H1 (cell line): ENCODE results near the gene GNAS. TPM values are rescaled to one million over a fixed set of nuclear protein-coding genes. Genes with fewer than 3 reads are reported as not detected.

Experiments used
- CTCF ChIA-PET: fragments of 300-600 bp; sonication (Branson Sonifier 250); formaldehyde crosslinking; loops from one replicate; lab custom pipeline; 2021; ENCODE audit not compliant: partially characterized antibody; lab: Charles Lee
- POLR2A ChIA-PET: fragments of 300-600 bp; sonication (Branson Sonifier 250); formaldehyde crosslinking; loops from one replicate; lab custom pipeline; 2021; ENCODE audit warnings: inconsistent platforms; ENCODE audit not compliant: partially characterized antibody; lab: Charles Lee
- DNase-seq, 2 experiments: peaks; one replicate each; pipeline versions ENCODE4 v3.0.0 to v3.0.0-alpha.2; 2010 to 2022; ENCODE audit warnings: low spot score in 2 of 2, low read depth in 1 of 2, mixed read lengths in 1 of 2
- FAIRE-seq: peaks from 2 replicates; lab custom pipeline; 2011; peaks lifted over from hg19 to GRCh38; lab: Jason Lieb, UNC
- H2AFZ ChIP-seq: 2 replicates; pipeline ENCODE4 v1.8.1; 2012; ENCODE audit warnings: low read length, inconsistent platforms
- H2AK5ac ChIP-seq: 2 replicates; pipeline ENCODE4 v1.6.1; 2013; ENCODE audit warnings: low read depth, low read length
- H2BK120ac ChIP-seq: replicated peaks from 2 replicates; pipeline ENCODE3; 2013; ENCODE audit warnings: low read depth, low read length, inconsistent platforms
- H2BK12ac ChIP-seq: 2 replicates; pipeline ENCODE4 v1.6.1; 2013; ENCODE audit warnings: low read depth, low read length
- H2BK15ac ChIP-seq: 2 replicates; pipeline ENCODE4 v1.6.1; 2013; ENCODE audit warnings: low read length
- H2BK20ac ChIP-seq: 2 replicates; pipeline ENCODE4 v1.6.1; 2013; ENCODE audit warnings: low read length
- H2BK5ac ChIP-seq: 2 replicates; pipeline ENCODE4 v1.6.1; 2013; ENCODE audit warnings: low read depth, low read length
- H3K14ac ChIP-seq: 2 replicates; pipeline ENCODE4 v1.6.1; 2013; ENCODE audit warnings: inconsistent platforms; ENCODE audit not compliant: insufficient read length
- H3K18ac ChIP-seq: 2 replicates; pipeline ENCODE4 v1.6.1; 2013; ENCODE audit warnings: low read length; ENCODE audit errors: extremely low read depth
- H3K23ac ChIP-seq: 2 replicates; pipeline ENCODE4 v1.6.1; 2013; ENCODE audit warnings: inconsistent platforms; ENCODE audit not compliant: insufficient read length
- H3K23me2 ChIP-seq: 2 replicates; pipeline ENCODE4 v1.6.1; 2013; ENCODE audit warnings: low read depth, low read length
- H3K27ac ChIP-seq: 2 replicates; pipeline ENCODE4 v1.6.1; 2011; ENCODE audit warnings: low read depth, low read length, inconsistent platforms
- H3K27me3 ChIP-seq, 4 experiments: replicated peaks in 1 of 4; 1 replicate in 1 of 4; 2 replicates in 3 of 4; pipeline versions ENCODE4 v1.6.1 to v1.8.1; 2011 to 2013; ENCODE audit warnings: low read length in 3 of 4, mild to moderate bottlenecking in 3 of 4, inconsistent platforms in 2 of 4, mixed read lengths in 2 of 4, moderate library complexity in 1 of 4; ENCODE audit not compliant: control insufficient read depth in 3 of 4, insufficient read depth in 3 of 4; ENCODE audit errors: extremely low read depth in 1 of 4
- H3K36me3 ChIP-seq, 4 experiments: 2 replicates each; pipeline versions ENCODE4 v1.6.1 to v1.8.1; 2011 to 2013; ENCODE audit warnings: mild to moderate bottlenecking in 4 of 4, low read length in 3 of 4, moderate library complexity in 2 of 4, control low read depth in 1 of 4, inconsistent platforms in 1 of 4; ENCODE audit not compliant: insufficient read depth in 4 of 4, control insufficient read depth in 2 of 4
- H3K4ac ChIP-seq: replicated peaks from 2 replicates; pipeline ENCODE3; 2013; ENCODE audit warnings: low read length, low read depth, mixed read lengths, inconsistent platforms; ENCODE audit not compliant: insufficient read length
- H3K4me1 ChIP-seq, 4 experiments: replicated peaks in 1 of 4; 1 replicate in 1 of 4; 2 replicates in 3 of 4; pipeline versions ENCODE4 v1.6.1 to v1.8.1; 2011 to 2013; ENCODE audit warnings: low read length in 3 of 4, inconsistent platforms in 2 of 4, mixed read lengths in 1 of 4; ENCODE audit not compliant: insufficient read depth in 4 of 4, control insufficient read depth in 3 of 4
- H3K4me2 ChIP-seq, 2 experiments: 2 replicates each; pipeline versions ENCODE4 v1.6.1 to v1.8.1; 2011 to 2013; ENCODE audit warnings: low read depth in 2 of 2, low read length in 2 of 2, control low read depth in 1 of 2, inconsistent platforms in 1 of 2, mild to moderate bottlenecking in 1 of 2; ENCODE audit not compliant: insufficient read depth in 1 of 2
- H3K4me3 ChIP-seq, 4 experiments: fragments of 200-600, 300-600 bp in 1 of 4; sonication (generic), shearing (Covaris generic), sonication (Bioruptor Twin) in 1 of 4; 2 replicates each; pipeline versions ENCODE4 v1.5.1 to v1.8.1; 2011 to 2016; ENCODE audit warnings: low read length in 4 of 4, low read depth in 3 of 4, control low read depth in 2 of 4, inconsistent platforms in 2 of 4, mild to moderate bottlenecking in 2 of 4, mixed read lengths in 1 of 4, moderate library complexity in 1 of 4; ENCODE audit not compliant: insufficient read depth in 2 of 4; ENCODE audit errors: extremely low read depth in 1 of 4
- H3K56ac ChIP-seq: replicated peaks from 2 replicates; pipeline ENCODE3; 2013; ENCODE audit warnings: low read depth, mild to moderate bottlenecking, mixed read lengths, low read length, inconsistent platforms; ENCODE audit not compliant: insufficient read length
- H3K79me1 ChIP-seq: 2 replicates; pipeline ENCODE4 v1.6.1; 2013; ENCODE audit warnings: low read depth, low read length, control low read depth
- H3K79me2 ChIP-seq, 2 experiments: 2 replicates each; pipeline versions ENCODE4 v1.6.1 to v1.8.1; 2012 to 2013; ENCODE audit warnings: low read length in 2 of 2, mild to moderate bottlenecking in 2 of 2, inconsistent platforms in 1 of 2; ENCODE audit not compliant: insufficient read depth in 2 of 2, control insufficient read depth in 1 of 2
- H3K9ac ChIP-seq, 4 experiments: replicated peaks in 1 of 4; 1 replicate in 1 of 4; 2 replicates in 3 of 4; pipeline versions ENCODE4 v1.6.1 to v1.8.1; 2011 to 2013; ENCODE audit warnings: low read depth in 3 of 4, low read length in 3 of 4, control low read depth in 2 of 4, mild to moderate bottlenecking in 2 of 4, moderate library complexity in 2 of 4, inconsistent platforms in 1 of 4; ENCODE audit errors: extremely low read depth in 1 of 4
- H3K9me3 ChIP-seq, 2 experiments: 2 replicates each; pipeline versions ENCODE4 v1.6.1 to v1.8.1; 2012 to 2013; ENCODE audit warnings: mild to moderate bottlenecking in 2 of 2, moderate library complexity in 2 of 2, control low read depth in 1 of 2, inconsistent platforms in 1 of 2, low read depth in 1 of 2, low read length in 1 of 2, mixed read lengths in 1 of 2; ENCODE audit not compliant: insufficient read depth in 2 of 2
- H4K20me1 ChIP-seq, 2 experiments: replicated peaks in 1 of 2; 2 replicates each; pipeline versions ENCODE3 to v1.8.1; 2011 to 2013; ENCODE audit warnings: inconsistent platforms in 2 of 2, low read length in 2 of 2, mild to moderate bottlenecking in 1 of 2; ENCODE audit not compliant: insufficient read depth in 2 of 2, control insufficient read depth in 1 of 2
- H4K5ac ChIP-seq: 2 replicates; pipeline ENCODE4 v1.6.1; 2013; ENCODE audit warnings: low read length, low read depth, mixed read lengths, inconsistent platforms; ENCODE audit not compliant: insufficient read length
- H4K8ac ChIP-seq: 2 replicates; pipeline ENCODE4 v1.8.0; 2013; ENCODE audit warnings: mild to moderate bottlenecking, moderate library complexity, low read length, inconsistent platforms; ENCODE audit not compliant: insufficient read depth; ENCODE audit errors: extremely low read depth
- H4K91ac ChIP-seq: replicated peaks from 2 replicates; pipeline ENCODE3; 2013; ENCODE audit warnings: low read length, mixed read lengths, inconsistent platforms; ENCODE audit not compliant: insufficient read length
- EP300 ChIP-seq, 2 experiments: IDR thresholded peaks; 1 replicate in 1 of 2; 2 replicates in 1 of 2; pipeline ENCODE4 v1.6.1; 2011 to 2012; ENCODE audit warnings: low read depth in 2 of 2, low read length in 2 of 2, mild to moderate bottlenecking in 2 of 2, borderline replicate concordance in 1 of 2, inconsistent platforms in 1 of 2, moderate library complexity in 1 of 2
- POLR2AphosphoS5 ChIP-seq: IDR thresholded peaks from 2 replicates; pipeline ENCODE4 v1.6.1; 2011; ENCODE audit warnings: low read depth, low read length
- WGBS, 2 experiments: shearing (Covaris generic) in 1 of 2; methylation state at CpG; one replicate each; pipeline versions ENCODE4 v1.1.6 to v1.1.7; 2013 to 2015; ENCODE audit warnings: low lambda C conversion rate in 2 of 2, mixed read lengths in 2 of 2, inconsistent platforms in 1 of 2, low coverage in 1 of 2, missing lambda C conversion rate in 1 of 2; ENCODE audit not compliant: insufficient replicate concordance in 2 of 2, insufficient coverage in 1 of 2, insufficient read length in 1 of 2; ENCODE audit errors: extremely low coverage in 1 of 2, missing lambda C conversion rate in 1 of 2; 5-methylcytosine and 5-hydroxymethylcytosine counted together
- polyA plus RNA-seq, 7 experiments: library from polyadenylated mRNA; depleted of rRNA in 3 of 7; stranded (reverse) in 5 of 7; unstranded in 2 of 7; fragments of >200 nt in 5 of 7; fragments of 200-250 nt in 2 of 7; gene quantifications; 1 replicate in 5 of 7; 2 replicates in 1 of 7; 4 replicates in 1 of 7; pipeline versions ENCODE4 v1.2.1 to v1.2.3, GENCODE V29; 2011 to 2013; ENCODE audit warnings: missing spikeins in 2 of 7, mixed read lengths in 2 of 7
- total RNA-seq: library from RNA; stranded (reverse); fragmentation: NEBNext Ultra II Directional; extraction: Animal tissue kit (Norgen Biotek cat#: 25700); gene quantifications from 2 replicates; pipeline ENCODE4 v1.2.1, GENCODE V29; 2021

Gene GNAS
- total and polyA plus RNA-seq, 2 of the 8 experiments (the other 6 are each of a cell fraction or from before 2014, with no cell fraction given): 989 to 1,613 TPM

DNA sequence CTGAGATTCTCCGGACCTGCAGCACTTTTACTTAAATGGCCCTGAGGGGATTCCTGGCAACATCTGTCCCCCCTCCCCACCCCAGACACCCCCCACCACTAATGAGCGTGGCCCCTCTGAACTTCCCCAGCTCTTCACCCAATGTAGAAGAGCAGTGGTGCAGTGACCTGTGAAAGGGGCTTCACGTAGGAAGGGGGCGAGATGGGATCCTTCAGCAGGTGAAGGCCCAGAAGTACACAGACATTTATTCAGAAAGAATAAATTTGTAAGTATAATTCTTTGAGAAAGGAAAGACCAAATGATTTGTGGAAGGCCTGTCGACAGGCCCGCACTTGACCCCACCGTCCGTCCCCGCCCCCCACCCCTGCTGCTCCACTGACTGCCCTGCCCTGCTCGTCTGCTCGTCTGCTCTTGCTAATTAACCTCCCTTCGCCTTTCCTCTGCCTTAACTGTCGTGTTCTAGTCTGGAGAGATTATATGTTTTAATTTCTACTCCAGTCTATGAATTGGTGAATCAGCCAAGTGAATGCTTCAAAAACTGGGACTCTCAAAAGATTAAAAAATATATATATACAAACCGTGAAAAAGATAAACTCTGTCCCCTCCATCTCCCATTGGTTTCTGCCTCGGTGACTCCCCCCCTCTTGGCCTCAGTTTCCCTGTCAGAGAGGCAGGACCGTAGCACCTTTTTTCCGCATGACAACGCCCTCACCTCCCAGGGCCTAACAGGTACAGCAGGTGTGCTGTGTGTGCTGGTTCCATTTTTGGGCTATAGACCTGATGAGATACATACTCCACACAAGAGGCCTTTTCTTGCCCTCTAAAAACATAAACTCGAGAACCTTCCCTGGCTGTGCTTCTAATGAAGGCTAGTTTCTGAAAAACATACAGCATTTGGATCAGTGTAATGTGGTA, 49.2 kb downstream of the GNAS start:
- H3K14ac ChIP-seq: no peak overlapping the region
- no peak overlapping the region for H3K18ac ChIP-seq
- H3K27me3 ChIP-seq: no peaks in the 10 kb centered on the region
- H2AFZ ChIP-seq: no peak overlapping the region
- peaks cover 24 to 63% (median 40%) of the 10 kb centered on the region in 4 experiments for H3K36me3 ChIP-seq
- no peak overlapping the region for H3K4me3 ChIP-seq
- no peak overlapping the region for H2BK15ac ChIP-seq
- no peak overlapping the region for H3K23ac ChIP-seq
- H2AK5ac ChIP-seq: peak overlapping the region; percentile 60; the same call in 1 of the 2 replicates
- no peaks in the 10 kb centered on the region for H3K9me3 ChIP-seq
- ChIA-PET POLR2A (interaction anchor here (1.0 to 4.4 kb wide), 4 partner anchors 10 to 25 kb away, joined by 3 to 37 read pairs (median 4); no protein-coding TSS in a partner anchor), CTCF (interaction anchor here (0.6 to 2.8 kb wide), 5 partner anchors 21 to 504 kb away, joined by 3 to 10 read pairs (median 4); no protein-coding TSS in a partner anchor)
- no peak overlapping the region for H4K91ac ChIP-seq
- H2BK20ac ChIP-seq: no peak overlapping the region
- no peak overlapping the region for H3K4ac ChIP-seq
- H3K4me1 ChIP-seq: peaks cover 9 to 22% (median 14%) of the 10 kb centered on the region in 4 experiments
- peaks cover 0 to 73% of the 10 kb centered on the region in 2 experiments; a peak in 3 of 4 replicates for H3K79me2 ChIP-seq
- no peak overlapping the region for H3K56ac ChIP-seq
- no peaks in the 10 kb centered on the region; the same call in 1 of the 2 replicates for H3K23me2 ChIP-seq
- H3K27ac ChIP-seq: no peak overlapping the region
- H2BK120ac ChIP-seq: no peak overlapping the region
- peaks cover 14 to 47% of the 10 kb centered on the region in 2 experiments for H4K20me1 ChIP-seq
- H3K4me2 ChIP-seq: no peak overlapping the region
- H4K8ac ChIP-seq: no peak overlapping the region
- H3K9ac ChIP-seq: no peak overlapping the region
- no peak overlapping the region for H2BK12ac ChIP-seq
- DNase-seq (no peak), FAIRE-seq (no peak)
- no peak overlapping the region for H4K5ac ChIP-seq
- peaks cover 6% of the 10 kb centered on the region for H3K79me1 ChIP-seq
- no peak for TF ChIP-seq EP300 (IDR thresholded peaks at IDR 0.05; ENCODE audit: borderline replicate concordance in 1 of 2, low read depth in 2 of 2, low read length in 2 of 2)
- TF ChIP-seq POLR2AphosphoS5: peak; percentile 10; the same call in 1 of the 2 replicates
- 87% methylated on average over 16 of the region's 19 CpGs; no CpG with 5 or more reads in 1 of the 2 experiments for WGBS, 2 experiments
- no peak overlapping the region for H2BK5ac ChIP-seq
